Upper lobe of left lung (tissue), 6 donors: Measurements from ENCODE around the gene PRDM13. TPM values are rescaled to one million over a fixed set of nuclear protein-coding genes. Genes with fewer than 3 reads are reported as not detected.
A peak's percentile ranks its signal among the peaks of the same experiment; 100 is the strongest.

Experiments used
- ATAC-seq, 2 donors: fragments of 200-7000 bp; cut with Tn5 transposase; one replicate each; pipeline ENCODE4 v1.9.1; 2022; ENCODE audit warnings: mild to moderate bottlenecking in 2 of 2, moderate library complexity in 2 of 2; ENCODE audit not compliant: low FRiP score in 2 of 2
- DNase-seq, 2 donors: peaks; one replicate each; pipeline ENCODE4 v3.0.0-alpha.2; 2019 to 2020
- H3K27ac ChIP-seq, 4 donors: fragments of 200-600 bp; sonication (generic); one replicate each; pipeline ENCODE4 v1.5.1; 2016 to 2019
- H3K27me3 ChIP-seq, 4 donors: fragments of 200-600 bp; sonication (generic); one replicate each; pipeline ENCODE4 v1.5.1; 2017 to 2019
- H3K36me3 ChIP-seq, 4 donors: fragments of 200-600 bp; sonication (generic); one replicate each; pipeline ENCODE4 v1.5.1; 2016 to 2019
- H3K4me1 ChIP-seq, 4 donors: fragments of 200-600 bp; sonication (generic); one replicate each; pipeline ENCODE4 v1.5.1; 2018 to 2019
- H3K4me3 ChIP-seq, 4 donors: fragments of 200-600 bp; sonication (generic); one replicate each; pipeline ENCODE4 v1.5.1; 2017 to 2019; ENCODE audit warnings: mild to moderate bottlenecking in 2 of 4, moderate library complexity in 1 of 4
- H3K9me3 ChIP-seq, 4 donors: fragments of 200-600 bp; sonication (generic); one replicate each; pipeline ENCODE4 v1.5.1; 2018 to 2019
- EP300 ChIP-seq, 4 donors: sonication (generic); formaldehyde crosslinking; IDR thresholded peaks; one replicate each; pipeline ENCODE4 v1.5.1; 2017; ENCODE audit warnings: antibody characterized with exemption in 4 of 4, control low read depth in 2 of 4
- POLR2A ChIP-seq, 4 donors: fragments of 450-650 bp; IDR thresholded peaks; one replicate each; pipeline ENCODE4 v1.5.1; 2016 to 2017; ENCODE audit warnings: antibody characterized with exemption in 4 of 4, mild to moderate bottlenecking in 2 of 4
- POLR2AphosphoS5 ChIP-seq, 2 donors: sonication (generic); formaldehyde crosslinking; IDR thresholded peaks; one replicate each; pipeline ENCODE4 v1.5.1; 2017; ENCODE audit warnings: antibody characterized with exemption in 2 of 2
- WGBS, 2 donors: methylation state at CpG; one replicate each; pipeline ENCODE4 v1.1.5; 2017 to 2018; 5-methylcytosine and 5-hydroxymethylcytosine counted together
- total RNA-seq, 6 donors: library from RNA; depleted of rRNA in 4 of 6; stranded (reverse); fragments of >200 nt in 4 of 6; gene quantifications; one replicate each; pipeline versions ENCODE4 v1.1.0 to v1.2.1, GENCODE V29; 2016 to 2021
- TF ChIP-seq, protein P1 (sequence below), 6 experiments: fragments of 450-650 bp in 4 of 6; fragments of 200-600 bp in 2 of 6; sonication (generic) in 2 of 6; IDR thresholded peaks; one replicate each; pipeline ENCODE4 v1.5.1; 2016 to 2019; ENCODE audit warnings: antibody characterized with exemption in 6 of 6
- donor health status: DM: no; HTN: no; CAD: no; lungs with moderate emphysema.
- donor health status: DM: no; HTN: yes; CAD: no; lungs with severe emphysema.

The PRDM13 gene
- total RNA-seq, 6 donors from 2014 or later: not detected

DNA sequence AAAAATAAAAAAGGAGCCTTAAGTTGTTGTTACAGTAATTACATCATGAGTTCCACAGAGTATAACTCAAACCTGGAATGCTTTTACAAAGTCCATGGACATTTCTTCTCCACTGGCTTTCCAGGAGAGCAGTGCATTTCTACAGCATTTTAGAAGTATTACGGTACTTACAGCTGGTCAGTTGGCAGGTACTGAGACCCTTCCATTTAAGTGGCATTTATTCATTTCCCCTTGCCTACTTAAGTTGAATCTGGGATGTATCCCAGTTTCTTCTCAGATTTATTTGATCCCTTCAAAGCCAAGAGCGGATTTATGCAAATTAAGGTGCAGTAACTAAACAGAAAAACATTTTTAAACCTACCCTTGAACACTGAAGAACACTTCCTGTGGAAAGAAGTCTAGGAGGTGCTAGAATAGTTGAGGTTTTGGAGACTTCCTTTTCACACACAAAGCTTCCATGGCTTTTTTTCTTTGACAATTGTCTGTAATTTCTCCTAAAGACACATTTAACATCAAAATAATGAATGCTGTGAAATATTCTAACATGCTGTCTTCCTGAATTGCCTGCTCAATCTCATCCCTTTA, 3.4 kb downstream of the PRDM13 start:
- H3K9me3 ChIP-seq: no peaks in the 10 kb centered on the region
- ATAC-seq (no peak), DNase-seq (no peak)
- peaks cover 2 to 92% (median 47%) of the 10 kb centered on the region in 4 donors for H3K27me3 ChIP-seq
- H3K36me3 ChIP-seq: no peaks in the 10 kb centered on the region
- H3K27ac ChIP-seq: no peak overlapping the region
- WGBS, 2 donors: 11 to 14% methylated on average over 2 of the region's 2 CpGs
- no peak overlapping the region for H3K4me3 ChIP-seq
- TF ChIP-seq POLR2AphosphoS5 (IDR thresholded peaks at IDR 0.05) (no peak), POLR2A (IDR thresholded peaks at IDR 0.05) (no peak), EP300 (IDR thresholded peaks at IDR 0.05) (no peak)
- TF ChIP-seq, protein P1, sequence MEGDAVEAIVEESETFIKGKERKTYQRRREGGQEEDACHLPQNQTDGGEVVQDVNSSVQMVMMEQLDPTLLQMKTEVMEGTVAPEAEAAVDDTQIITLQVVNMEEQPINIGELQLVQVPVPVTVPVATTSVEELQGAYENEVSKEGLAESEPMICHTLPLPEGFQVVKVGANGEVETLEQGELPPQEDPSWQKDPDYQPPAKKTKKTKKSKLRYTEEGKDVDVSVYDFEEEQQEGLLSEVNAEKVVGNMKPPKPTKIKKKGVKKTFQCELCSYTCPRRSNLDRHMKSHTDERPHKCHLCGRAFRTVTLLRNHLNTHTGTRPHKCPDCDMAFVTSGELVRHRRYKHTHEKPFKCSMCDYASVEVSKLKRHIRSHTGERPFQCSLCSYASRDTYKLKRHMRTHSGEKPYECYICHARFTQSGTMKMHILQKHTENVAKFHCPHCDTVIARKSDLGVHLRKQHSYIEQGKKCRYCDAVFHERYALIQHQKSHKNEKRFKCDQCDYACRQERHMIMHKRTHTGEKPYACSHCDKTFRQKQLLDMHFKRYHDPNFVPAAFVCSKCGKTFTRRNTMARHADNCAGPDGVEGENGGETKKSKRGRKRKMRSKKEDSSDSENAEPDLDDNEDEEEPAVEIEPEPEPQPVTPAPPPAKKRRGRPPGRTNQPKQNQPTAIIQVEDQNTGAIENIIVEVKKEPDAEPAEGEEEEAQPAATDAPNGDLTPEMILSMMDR (IDR thresholded peaks at IDR 0.05): no peak
- peaks cover 21 to 43% (median 25%) of the 10 kb centered on the region in 4 donors for H3K4me1 ChIP-seq

GRCh38 chr6:99611148-99611547, 4.5 kb downstream of the PRDM13 start:
- no peak for ATAC-seq
- Histone ChIP-seq H3K4me3 (no peak overlapping the region), H3K27ac (no peak overlapping the region), H3K4me1 (peaks cover 21 to 42% (median 26%) of the 10 kb centered on the region in 4 donors), H3K9me3 (no peaks in the 10 kb centered on the region), H3K27me3 (peaks cover 0 to 89% (median 39%) of the 10 kb centered on the region in 4 donors), H3K36me3 (no peaks in the 10 kb centered on the region)
- WGBS, 2 donors: 6 to 7% methylated on average over 3 of the region's 3 CpGs
- TF ChIP-seq, protein P1 (IDR thresholded peaks at IDR 0.05): no peak
- TF ChIP-seq POLR2A (IDR thresholded peaks at IDR 0.05): no peak
- DNase-seq: no peak

GRCh38 chr6:99612551-99613408, 6.1 kb downstream of the PRDM13 start:
- H3K4me3 ChIP-seq: peak overlapping the region; percentile 20 to 57 (median 48)
- H3K27ac ChIP-seq: no peak overlapping the region
- ATAC-seq: peak in 1 of 2 donors; percentile 20
- peaks cover 0 to 80% (median 29%) of the 10 kb centered on the region in 4 donors for H3K27me3 ChIP-seq
- no peaks in the 10 kb centered on the region for H3K9me3 ChIP-seq
- H3K36me3 ChIP-seq: no peaks in the 10 kb centered on the region
- TF ChIP-seq, protein P1 (IDR thresholded peaks at IDR 0.05): no peak
- no peak for TF ChIP-seq EP300 (IDR thresholded peaks at IDR 0.05)
- no peak for TF ChIP-seq POLR2A (IDR thresholded peaks at IDR 0.05)
- TF ChIP-seq POLR2AphosphoS5 (IDR thresholded peaks at IDR 0.05): no peak
- peak in 1 of 2 donors; percentile 83 for DNase-seq
- peaks cover 21 to 28% (median 25%) of the 10 kb centered on the region in 4 donors for H3K4me1 ChIP-seq
- WGBS, 2 donors: 16% methylated on average over 38 to 44 of the region's 56 CpGs

DNA sequence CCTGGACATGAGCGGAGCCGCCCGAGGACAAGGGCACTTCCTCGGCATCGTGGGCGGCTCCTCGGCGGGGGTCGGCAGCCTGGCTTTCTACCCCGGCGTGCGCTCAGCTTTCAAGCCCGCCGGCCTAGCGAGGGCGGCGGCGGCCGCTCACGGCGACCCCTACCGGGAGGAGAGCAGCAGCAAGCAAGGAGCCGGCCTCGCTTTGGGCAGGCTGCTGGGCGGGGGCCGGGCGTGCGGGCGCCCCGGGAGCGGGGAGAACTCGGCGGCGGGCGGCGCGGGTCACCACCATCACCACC, 6.7 kb downstream of the PRDM13 start:
- WGBS, 2 donors: no CpG with 5 or more reads among the region's 37 CpGs
- H3K4me1 ChIP-seq: peaks cover 21 to 25% (median 24%) of the 10 kb centered on the region in 4 donors
- DNase-seq (no peak), ATAC-seq (peak in 1 of 2 donors; percentile 84)
- TF ChIP-seq, protein P1 (IDR thresholded peaks at IDR 0.05): peak in 5 of 6 experiments; percentile 15 to 45 (median 29)
- TF ChIP-seq POLR2AphosphoS5 (IDR thresholded peaks at IDR 0.05) (no peak), EP300 (IDR thresholded peaks at IDR 0.05) (no peak), POLR2A (IDR thresholded peaks at IDR 0.05) (no peak)
- no peaks in the 10 kb centered on the region for H3K36me3 ChIP-seq
- peaks cover 0 to 78% (median 28%) of the 10 kb centered on the region in 4 donors for H3K27me3 ChIP-seq
- peak overlapping the region; percentile 20 to 57 (median 48) for H3K4me3 ChIP-seq
- no peaks in the 10 kb centered on the region for H3K9me3 ChIP-seq
- no peak overlapping the region for H3K27ac ChIP-seq
